Stromal cell of bone marrow (primary cell): ENCODE measurements around the gene TRIM50.
"Not testable (repeated sequence)": the region's sequence is repeated elsewhere in the genome, so short reads cannot be mapped to it uniquely, and the experiment has no call there.

Experiments
- DNase-seq: peaks from one replicate; pipeline ENCODE4 v3.0.0-alpha.2; 2012; ENCODE audit warnings: low read depth

Gene TRIM50

GRCh38 chr7:73327922-73328321 is at the start of gene TRIM50, which contains the start of gene FKBP6:
Gene TRIM50, minus strand, starts transcription at chr7:73328082. Its CDS starts 3,295 bp downstream, at chr7:73324787.
Gene FKBP6, plus strand, starts transcription at chr7:73328161. Its CDS starts 268 bp downstream, at chr7:73328429.
- not testable (repeated sequence) for DNase-seq

- no peak for DNase-seq
Measured at GRCh38 chr7:73376671-73377412, 49.0 kb upstream of the TRIM50 start.

- not testable (repeated sequence) for DNase-seq
Measured at GRCh38 chr7:73376262-73376661, 48.4 kb upstream of the TRIM50 start.

- no peak for DNase-seq
Measured at GRCh38 chr7:73373741-73374140, 45.9 kb upstream of the TRIM50 start.

GRCh38 chr7:73369622-73370021 is 41.7 kb upstream of the TRIM50 start:
- no peak for DNase-seq

GRCh38 chr7:73369009-73369408 is 41.1 kb upstream of the TRIM50 start:
- no peak for DNase-seq

- no peak for DNase-seq
Measured at GRCh38 chr7:73366990-73367389, 39.1 kb upstream of the TRIM50 start.

- DNase-seq = no peak
Measured at GRCh38 chr7:73366127-73366526, 38.2 kb upstream of the TRIM50 start.

GRCh38 chr7:73364006-73364728 is 36.3 kb upstream of the TRIM50 start:
- no peak for DNase-seq

GRCh38 chr7:73363225-73364005 is 35.5 kb upstream of the TRIM50 start:
- DNase-seq = no peak

GRCh38 chr7:73360590-73360989 is 32.7 kb upstream of the TRIM50 start:
- DNase-seq = not testable (repeated sequence)

- DNase-seq = no peak
Measured at GRCh38 chr7:73359746-73360375, 32.0 kb upstream of the TRIM50 start.

GRCh38 chr7:73359306-73359705 is 31.4 kb upstream of the TRIM50 start:
- DNase-seq = no peak

- no peak for DNase-seq
Measured at GRCh38 chr7:73358590-73359275, 30.9 kb upstream of the TRIM50 start.

- DNase-seq = no peak
Measured at GRCh38 chr7:73356159-73356558, 28.3 kb upstream of the TRIM50 start.

- DNase-seq = no peak
Measured at GRCh38 chr7:73354821-73355220, 26.9 kb upstream of the TRIM50 start.

- no peak for DNase-seq
Measured at GRCh38 chr7:73354196-73354595, 26.3 kb upstream of the TRIM50 start.

GRCh38 chr7:73353243-73353642 is 25.4 kb upstream of the TRIM50 start:
- no peak for DNase-seq

- DNase-seq = no peak
Measured at GRCh38 chr7:73352784-73353183, 24.9 kb upstream of the TRIM50 start.

GRCh38 chr7:73351447-73352167 is 23.7 kb upstream of the TRIM50 start:
- DNase-seq = no peak
